NCI-H2107 (cell line): Measurements from ENCODE around the gene MTHFD1.

ENCODE experiments used
- DNase-seq: peaks from one replicate; lab custom pipeline; 2025; lab: John Stamatoyannopoulos, UW

Gene MTHFD1

DNA sequence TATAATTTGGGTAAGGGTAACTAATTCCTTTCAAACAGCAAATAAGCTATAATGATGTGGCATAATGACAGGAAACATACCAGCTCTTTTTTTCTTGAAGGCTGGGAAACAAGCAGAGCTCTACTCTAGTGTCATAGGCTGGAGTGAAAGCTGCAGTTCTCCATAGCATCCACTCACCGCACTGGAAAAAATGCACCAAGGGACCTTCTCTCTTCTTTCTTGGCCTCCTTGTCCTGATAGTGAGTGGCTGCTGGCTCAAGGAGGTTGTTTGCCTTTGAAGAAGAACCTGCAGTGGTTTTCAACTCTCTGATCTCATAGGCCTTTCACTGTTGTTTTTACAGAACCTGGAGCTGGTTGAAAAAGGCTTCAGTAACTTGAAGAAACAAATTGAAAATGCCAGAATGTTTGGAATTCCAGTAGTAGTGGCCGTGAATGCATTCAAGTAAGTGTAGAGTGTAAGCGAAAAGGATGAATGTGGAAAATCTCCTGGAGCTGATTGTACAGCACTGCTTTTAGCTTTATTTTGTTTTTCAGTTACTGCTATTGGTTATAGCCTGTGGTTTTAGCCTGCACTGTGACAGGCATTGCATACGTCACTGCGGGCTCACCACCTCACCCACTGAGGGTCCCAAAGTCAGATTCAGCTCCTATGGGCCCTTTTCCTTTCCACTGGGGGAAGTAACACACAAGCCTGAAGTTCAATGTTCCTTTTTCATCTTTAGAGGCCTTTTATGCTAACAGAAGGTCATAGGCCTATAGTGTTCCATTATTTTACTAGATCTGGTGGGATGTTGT, 59.9 kb downstream of the MTHFD1 start:
- no peak for DNase-seq

- no peak for DNase-seq
Measured at GRCh38 chr14:64450255-64450654, 62.1 kb downstream of the MTHFD1 start.

DNA sequence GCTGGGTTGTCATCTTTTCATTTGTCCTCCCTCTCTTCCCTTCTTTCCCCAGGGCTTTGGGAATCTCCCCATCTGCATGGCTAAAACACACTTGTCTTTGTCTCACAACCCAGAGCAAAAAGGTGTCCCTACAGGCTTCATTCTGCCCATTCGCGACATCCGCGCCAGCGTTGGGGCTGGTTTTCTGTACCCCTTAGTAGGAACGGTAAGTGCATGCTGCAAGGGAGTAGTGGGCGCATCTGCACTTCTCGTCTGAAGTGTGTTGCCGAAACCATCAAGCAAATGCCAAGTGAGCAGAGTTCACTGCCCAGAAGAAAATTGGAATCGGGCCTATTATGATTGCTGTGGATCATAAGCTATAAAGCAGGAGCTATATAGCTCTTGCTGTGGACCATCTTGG, 66.5 kb downstream of the MTHFD1 start:
- DNase-seq, result no peak

DNA sequence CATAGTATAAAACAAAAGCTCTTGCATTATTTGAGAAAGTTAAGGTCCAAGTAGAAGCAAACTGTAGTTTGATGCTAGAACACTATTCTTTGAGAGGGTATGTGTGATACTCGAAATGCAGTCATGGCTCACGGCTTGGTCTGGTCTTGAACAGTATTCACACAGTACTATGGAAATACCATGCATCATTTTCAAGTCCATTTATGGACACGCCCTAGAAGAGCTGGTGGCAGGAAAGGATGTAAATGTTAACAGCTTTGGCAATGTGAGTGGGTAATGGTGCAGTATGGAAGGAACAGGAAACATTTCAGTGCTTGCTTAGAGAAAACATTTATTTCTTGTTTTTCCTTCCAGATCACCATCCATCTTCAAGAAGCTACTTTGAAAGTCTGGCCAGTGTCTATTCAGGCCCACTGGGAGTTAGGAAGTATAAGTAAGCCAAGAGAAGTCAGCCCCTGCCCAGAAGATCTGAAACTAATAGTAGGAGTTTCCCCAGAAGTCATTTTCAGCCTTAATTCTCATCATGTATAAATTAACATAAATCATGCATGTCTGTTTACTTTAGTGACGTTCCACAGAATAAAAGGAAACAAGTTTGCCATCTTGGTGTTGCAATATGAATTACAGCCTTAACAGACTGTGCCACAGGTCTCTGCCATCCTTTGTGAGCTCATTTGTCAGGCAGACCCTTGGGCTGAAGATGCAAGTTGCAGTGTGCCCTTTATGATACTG, 71.4 kb downstream of the MTHFD1 start:
- DNase-seq, result no peak

DNA sequence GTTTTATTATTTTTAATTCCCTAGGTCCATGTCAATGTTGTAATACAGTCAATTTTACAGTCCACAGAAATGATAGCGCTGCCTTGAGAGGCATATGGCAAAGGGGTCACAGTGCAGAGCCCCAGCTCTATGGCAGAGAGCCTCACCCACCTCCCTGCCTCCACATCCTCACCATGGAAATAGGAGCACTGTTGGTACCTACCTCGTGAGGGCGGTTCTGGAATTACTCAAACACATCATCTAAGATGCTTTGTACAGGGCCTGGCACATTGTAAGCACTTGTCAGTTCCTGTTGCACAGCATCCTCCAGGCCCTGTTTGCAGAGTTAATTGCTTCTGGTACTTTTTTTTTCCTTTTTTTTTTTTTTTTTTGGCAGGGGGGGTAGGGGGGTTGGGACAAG, 73.1 kb downstream of the MTHFD1 start:
- DNase-seq, result no peak

DNA sequence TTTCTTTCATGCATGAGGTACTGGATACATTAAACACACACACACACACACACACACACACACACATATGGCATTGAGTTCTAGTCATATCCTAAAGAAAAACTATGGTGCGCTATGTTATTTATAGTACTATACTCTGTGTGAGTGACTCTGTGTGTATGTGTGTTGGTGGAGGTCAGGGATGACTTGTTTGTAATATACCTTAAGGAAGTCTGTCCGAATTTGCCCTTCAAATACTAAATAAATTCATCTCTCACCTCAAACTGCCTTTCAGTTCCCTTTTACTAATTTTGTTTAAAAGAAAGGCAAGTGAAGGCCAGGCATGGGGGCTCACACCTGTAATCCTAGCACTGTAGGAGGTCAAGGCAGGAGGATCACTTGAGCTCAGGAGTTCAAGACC, 75.0 kb downstream of the MTHFD1 start:
- no peak for DNase-seq

DNA sequence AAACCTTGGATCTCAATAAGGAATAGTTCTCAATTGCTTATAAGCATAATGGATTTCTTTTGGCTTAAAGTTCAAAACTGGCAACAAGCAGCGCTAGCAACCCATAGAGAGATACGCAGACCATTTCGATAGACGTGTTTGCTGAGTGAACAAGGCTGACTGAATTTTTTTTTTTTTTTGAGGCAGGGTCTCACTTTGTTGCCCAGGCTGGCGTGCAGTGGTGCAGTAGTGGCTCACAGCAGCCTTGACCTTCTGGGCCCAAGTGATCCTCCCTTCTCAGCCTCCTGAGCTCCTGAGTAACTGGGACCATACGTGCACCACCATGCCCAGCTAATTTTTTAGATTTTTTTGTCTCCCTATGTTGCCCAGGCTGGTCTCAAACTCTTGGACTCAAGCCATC, 75.7 kb downstream of the MTHFD1 start:
- no peak for DNase-seq

GRCh38 chr14:64464651-64465050, 76.5 kb downstream of the MTHFD1 start:
- DNase-seq, result peak; percentile 28

DNA sequence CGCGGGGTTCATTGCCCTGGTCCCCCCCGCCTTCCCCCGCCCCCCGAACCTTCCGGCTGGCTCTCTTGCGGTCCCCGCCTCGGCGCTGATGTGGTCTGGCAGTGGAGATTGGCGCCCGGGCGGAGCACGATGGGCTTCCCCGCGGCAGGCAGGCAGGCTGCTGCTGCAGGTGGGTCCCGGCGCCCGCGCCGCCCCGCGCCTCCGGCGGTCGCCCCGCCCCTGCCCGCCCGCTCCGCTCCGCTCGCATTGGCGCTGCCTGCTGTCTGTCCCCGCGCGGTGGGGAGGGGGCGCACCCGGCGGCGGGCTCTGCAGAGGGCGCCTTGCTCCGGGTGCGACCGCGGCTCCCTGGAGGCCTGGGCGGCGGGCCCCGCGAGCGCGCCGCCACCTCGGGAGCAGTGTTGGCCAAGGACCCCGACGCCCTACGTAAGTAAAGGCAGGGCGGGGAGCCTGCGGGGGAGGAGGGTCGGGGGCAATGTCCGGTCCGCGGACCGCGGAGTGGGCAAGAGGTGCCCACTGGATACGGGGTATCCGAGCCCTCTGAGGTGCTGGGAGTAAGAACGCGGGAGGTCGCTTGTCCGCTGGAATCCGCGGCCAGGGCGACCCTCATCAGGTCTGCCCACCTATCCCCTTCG, 77.2 kb downstream of the MTHFD1 start, which contains the start of gene AKAP5:
AKAP5 (plus strand) TSS at position 309 of the 632 bp plus-strand sequence. CDS start 2,896 bp downstream, outside the sequence.
- DNase-seq, result peak; percentile 78

DNA sequence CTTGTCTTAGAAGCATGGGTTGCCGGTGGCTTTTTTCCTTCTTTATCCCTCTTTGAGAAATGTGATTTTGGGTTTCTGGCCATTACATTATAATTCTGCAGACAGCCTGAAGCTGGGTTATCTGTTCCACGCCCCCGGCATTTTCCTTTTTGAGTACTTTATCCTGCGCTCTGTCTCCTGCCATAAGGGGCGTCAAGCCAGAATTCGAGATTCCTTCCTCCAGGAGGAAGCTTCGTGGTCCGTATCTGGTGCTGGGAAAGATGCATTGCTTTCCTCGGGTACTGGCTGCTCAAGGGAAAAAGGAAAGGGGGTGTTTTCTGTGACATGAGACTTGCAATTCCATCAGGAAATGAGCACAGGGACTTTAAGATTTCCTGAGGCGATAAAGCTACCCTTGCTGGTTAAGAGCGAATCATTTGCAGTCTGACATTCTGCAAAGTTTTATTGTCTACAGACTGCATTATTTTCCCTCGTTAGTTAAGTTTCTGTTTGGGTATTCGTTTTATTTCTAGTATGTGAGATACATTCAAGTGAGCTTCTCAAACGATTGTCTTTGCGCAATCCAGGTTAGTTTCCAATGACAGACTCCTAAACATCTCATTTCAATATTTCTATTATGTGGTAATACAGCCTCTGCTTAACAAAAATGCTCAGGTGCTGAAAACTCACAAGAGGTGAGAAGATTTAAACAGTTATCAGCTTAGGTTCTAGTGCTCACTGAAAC, 77.8 kb downstream of the MTHFD1 start:
- DNase-seq, result no peak

GRCh38 chr14:64467101-64467500, 78.9 kb downstream of the MTHFD1 start:
- no peak for DNase-seq

- DNase-seq, result no peak
Measured at GRCh38 chr14:64467566-64467965, 79.4 kb downstream of the MTHFD1 start.

- no peak for DNase-seq
Measured at GRCh38 chr14:64468451-64468850, 80.3 kb downstream of the MTHFD1 start.

GRCh38 chr14:64474041-64474440, 85.9 kb downstream of the MTHFD1 start:
- peak; percentile 34 for DNase-seq

DNA sequence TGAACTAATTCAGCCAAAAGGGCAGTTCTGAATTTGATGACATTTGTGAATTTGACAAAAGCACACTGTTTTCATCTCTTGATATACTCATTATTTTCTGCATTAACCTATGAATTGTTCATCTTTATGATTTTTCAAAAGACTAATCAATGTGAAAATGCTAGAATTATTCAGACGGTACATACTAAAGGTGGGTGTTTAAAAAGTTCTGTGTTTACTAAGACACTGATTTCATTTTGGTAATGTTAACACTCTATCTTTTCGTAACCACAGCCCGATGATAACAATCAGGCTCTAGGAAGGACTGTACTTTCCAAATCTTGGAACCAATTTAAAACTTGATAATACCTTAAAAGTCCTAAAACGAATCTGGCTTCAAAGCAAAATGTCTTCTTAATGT, 86.5 kb downstream of the MTHFD1 start:
- DNase-seq, result no peak

GRCh38 chr14:64475585-64476273, 87.6 kb downstream of the MTHFD1 start:
- DNase-seq, result no peak

GRCh38 chr14:64476438-64476837, 88.3 kb downstream of the MTHFD1 start:
- no peak for DNase-seq

- DNase-seq, result no peak
Measured at GRCh38 chr14:64478634-64479250, 90.6 kb downstream of the MTHFD1 start.

- DNase-seq, result no peak
Measured at GRCh38 chr14:64488590-64489099, 100.5 kb downstream of the MTHFD1 start.

- no peak for DNase-seq
Measured at GRCh38 chr14:64491637-64492036, 103.5 kb downstream of the MTHFD1 start.

DNA sequence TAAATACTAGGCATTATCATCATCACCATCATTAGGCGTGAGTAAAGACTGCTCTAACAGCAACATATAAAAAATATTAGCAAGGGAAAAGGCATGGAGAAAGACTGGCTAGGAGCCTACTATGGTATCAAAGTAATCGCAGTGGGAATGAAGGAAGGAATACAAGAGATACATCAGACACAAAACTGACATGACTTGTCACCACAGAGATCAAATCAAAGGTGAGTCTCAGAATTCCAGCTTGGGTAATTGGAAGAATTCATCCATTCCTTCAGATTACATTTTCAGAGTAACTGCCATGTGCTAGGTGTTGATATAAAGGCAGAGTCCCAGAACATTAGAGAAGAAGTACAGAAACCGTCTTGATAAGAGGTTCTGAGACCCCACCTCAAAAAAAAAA, 105.3 kb downstream of the MTHFD1 start:
- no peak for DNase-seq
